HepG2 (cell line): ENCODE results near the gene RRAS. TPM values are rescaled to one million over a fixed set of nuclear protein-coding genes. Genes with fewer than 3 reads are reported as not detected.

Source experiments
- CREM ChIP-seq, 2 experiments: sonication (generic) in 1 of 2; formaldehyde crosslinking in 1 of 2; IDR thresholded peaks; 2 replicates each; pipeline versions ENCODE4 v1.4.0 to v1.6.1; 2016 to 2020; ENCODE audit warnings: antibody characterized with exemption in 1 of 2, mild to moderate bottlenecking in 1 of 2, missing genetic modification reagents in 1 of 2
- FOXK1 ChIP-seq: sonication (generic); formaldehyde crosslinking; IDR thresholded peaks from 2 replicates; pipeline ENCODE4 v1.4.0; 2020; ENCODE audit warnings: low read depth, missing genetic modification reagents, borderline replicate concordance
- MEF2D ChIP-seq: sonication (generic); formaldehyde crosslinking; IDR thresholded peaks from 2 replicates; pipeline ENCODE4 v1.5.1; 2020; ENCODE audit warnings: mild to moderate bottlenecking, missing genetic modification reagents
- MIXL1 ChIP-seq: IDR thresholded peaks from 2 replicates; pipeline ENCODE4 v1.6.1; 2016
- MYC ChIP-seq: sonication (generic); formaldehyde crosslinking; IDR thresholded peaks from 2 replicates; pipeline ENCODE4 v1.9.0; 2021; ENCODE audit warnings: missing genetic modification reagents, borderline replicate concordance
- NBN ChIP-seq: fragments of 450-650 bp; conservative IDR thresholded peaks from 2 replicates; pipeline ENCODE4 v1.6.1; 2017
- RAD51 ChIP-seq: fragments of 450-650 bp; IDR thresholded peaks from 2 replicates; pipeline ENCODE4 v1.6.1; 2016; ENCODE audit warnings: borderline replicate concordance
- RARA ChIP-seq: IDR thresholded peaks from 2 replicates; pipeline ENCODE4 v1.6.1; 2016; ENCODE audit warnings: missing genetic modification reagents, missing compliant biosample characterization
- TAF1 ChIP-seq: sonication (generic); formaldehyde crosslinking; IDR thresholded peaks from 2 replicates; pipeline ENCODE4 v1.4.0; 2020; ENCODE audit warnings: missing genetic modification reagents
- XRCC5 ChIP-seq: fragments of 200-400 bp; formaldehyde crosslinking; optimal IDR thresholded peaks from 2 replicates; pipeline ENCODE3; 2017; ENCODE audit warnings: mild to moderate bottlenecking, low read length
- ZNF496 ChIP-seq: sonication (generic); formaldehyde crosslinking; IDR thresholded peaks from 2 replicates; pipeline ENCODE4 v1.8.1; 2023; ENCODE audit warnings: mild to moderate bottlenecking, moderate library complexity, missing genetic modification reagents; ENCODE audit not compliant: insufficient replicate concordance
- ZNF598 ChIP-seq: sonication (generic); formaldehyde crosslinking; IDR thresholded peaks from 2 replicates; pipeline ENCODE4 v1.5.1; 2020; ENCODE audit warnings: mild to moderate bottlenecking, missing genetic modification reagents, borderline replicate concordance
- polyA plus RNA-seq, 8 experiments: library from polyadenylated mRNA; depleted of rRNA in 3 of 8; stranded (reverse) in 7 of 8; unstranded in 1 of 8; fragments of >200 nt; fragmentation: Illumina TruSeq in 4 of 8; extraction: Trizol in 4 of 8; gene quantifications; 2 replicates each; pipeline versions ENCODE4 v1.2.1 to v1.2.3, GENCODE V29; 2011 to 2016; ENCODE audit warnings: low read depth in 4 of 8, missing spikeins in 1 of 8, mixed read lengths in 1 of 8; ENCODE audit not compliant: insufficient read depth in 1 of 8
- total RNA-seq, 5 experiments: library from RNA; depleted of rRNA; stranded (reverse); fragments of >200 nt; fragmentation: Illumina TruSeq; extraction: Trizol; gene quantifications; 2 replicates each; pipeline ENCODE4 v1.2.3, GENCODE V29; 2016; ENCODE audit warnings: low read depth in 1 of 5
- TF ChIP-seq, protein P1 (sequence below): sonication (generic); formaldehyde crosslinking; IDR thresholded peaks from 2 replicates; pipeline ENCODE4 v1.8.0; 2022; ENCODE audit warnings: mild to moderate bottlenecking, missing genetic modification reagents, borderline replicate concordance
- TF ChIP-seq, protein P2 (sequence below): sonication (generic); formaldehyde crosslinking; IDR thresholded peaks from 2 replicates; pipeline ENCODE4 v1.4.0; 2020; ENCODE audit warnings: missing genetic modification reagents, borderline replicate concordance
- TF ChIP-seq, protein P3 (sequence below): sonication (generic); formaldehyde crosslinking; IDR thresholded peaks from 2 replicates; pipeline ENCODE4 v1.4.0; 2020; ENCODE audit warnings: missing genetic modification reagents

RRAS gene
- total and polyA plus RNA-seq, 2 of the 13 experiments (the other 11 are each of a cell fraction or from before 2014, with no cell fraction given) = 1.5 to 12.0 TPM

DNA sequence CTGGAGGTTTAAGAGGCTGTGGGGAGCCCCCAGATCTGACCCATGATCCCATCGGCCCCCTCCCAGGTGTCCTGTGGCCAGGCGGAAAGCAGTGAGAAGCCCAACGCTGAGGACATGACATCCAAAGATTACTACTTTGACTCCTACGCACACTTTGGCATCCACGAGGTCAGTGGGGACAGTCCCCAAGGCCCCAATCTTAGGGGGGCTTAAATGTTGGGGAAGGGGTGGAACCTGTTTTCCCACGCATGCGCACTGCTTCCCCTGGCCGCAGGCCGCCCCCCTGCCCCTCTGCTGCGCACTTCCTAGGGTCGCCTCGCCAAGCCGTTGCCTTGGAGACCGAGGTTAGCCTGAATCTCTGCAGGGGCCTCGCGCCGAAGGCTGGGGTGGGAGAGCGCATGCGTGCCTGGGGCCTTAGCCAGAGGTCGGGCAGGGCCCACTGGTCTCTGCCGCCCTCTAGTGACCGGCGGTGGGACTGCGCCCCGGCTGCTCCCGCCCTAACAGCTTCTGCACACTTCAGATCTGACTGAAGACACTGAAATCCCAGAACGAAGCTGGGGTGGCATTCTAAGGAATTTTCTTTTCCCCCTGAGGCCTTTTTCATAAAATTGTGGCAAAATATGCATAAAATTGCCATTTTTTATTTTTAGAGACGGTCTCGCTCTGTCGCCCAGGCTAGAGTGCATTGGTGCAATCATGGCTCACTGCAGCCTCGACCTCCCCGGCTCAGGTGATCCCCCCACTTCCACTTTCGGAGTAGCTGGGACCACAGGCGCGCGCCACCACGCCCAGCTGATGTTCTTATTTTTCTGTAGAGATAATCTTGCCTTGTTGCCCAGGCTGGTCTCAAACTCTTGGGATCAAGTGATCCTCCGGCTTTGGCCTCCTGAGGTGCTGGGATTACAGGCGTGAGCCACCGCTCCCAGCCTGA lies 40.7 kb upstream of the RRAS start (continued):
- TF ChIP-seq, protein P1, sequence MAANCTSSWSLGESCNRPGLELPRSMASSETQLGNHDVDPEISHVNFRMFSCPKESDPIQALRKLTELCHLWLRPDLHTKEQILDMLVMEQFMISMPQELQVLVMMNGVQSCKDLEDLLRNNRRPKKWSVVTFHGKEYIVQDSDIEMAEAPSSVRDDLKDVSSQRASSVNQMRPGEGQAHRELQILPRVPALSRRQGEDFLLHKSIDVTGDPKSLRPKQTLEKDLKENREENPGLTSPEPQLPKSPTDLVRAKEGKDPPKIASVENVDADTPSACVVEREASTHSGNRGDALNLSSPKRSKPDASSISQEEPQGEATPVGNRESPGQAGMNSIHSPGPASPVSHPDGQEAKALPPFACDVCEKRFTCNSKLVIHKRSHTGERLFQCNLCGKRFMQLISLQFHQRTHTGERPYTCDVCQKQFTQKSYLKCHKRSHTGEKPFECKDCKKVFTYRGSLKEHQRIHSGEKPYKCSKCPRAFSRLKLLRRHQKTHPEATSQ = no peak
- TF ChIP-seq, protein P2, sequence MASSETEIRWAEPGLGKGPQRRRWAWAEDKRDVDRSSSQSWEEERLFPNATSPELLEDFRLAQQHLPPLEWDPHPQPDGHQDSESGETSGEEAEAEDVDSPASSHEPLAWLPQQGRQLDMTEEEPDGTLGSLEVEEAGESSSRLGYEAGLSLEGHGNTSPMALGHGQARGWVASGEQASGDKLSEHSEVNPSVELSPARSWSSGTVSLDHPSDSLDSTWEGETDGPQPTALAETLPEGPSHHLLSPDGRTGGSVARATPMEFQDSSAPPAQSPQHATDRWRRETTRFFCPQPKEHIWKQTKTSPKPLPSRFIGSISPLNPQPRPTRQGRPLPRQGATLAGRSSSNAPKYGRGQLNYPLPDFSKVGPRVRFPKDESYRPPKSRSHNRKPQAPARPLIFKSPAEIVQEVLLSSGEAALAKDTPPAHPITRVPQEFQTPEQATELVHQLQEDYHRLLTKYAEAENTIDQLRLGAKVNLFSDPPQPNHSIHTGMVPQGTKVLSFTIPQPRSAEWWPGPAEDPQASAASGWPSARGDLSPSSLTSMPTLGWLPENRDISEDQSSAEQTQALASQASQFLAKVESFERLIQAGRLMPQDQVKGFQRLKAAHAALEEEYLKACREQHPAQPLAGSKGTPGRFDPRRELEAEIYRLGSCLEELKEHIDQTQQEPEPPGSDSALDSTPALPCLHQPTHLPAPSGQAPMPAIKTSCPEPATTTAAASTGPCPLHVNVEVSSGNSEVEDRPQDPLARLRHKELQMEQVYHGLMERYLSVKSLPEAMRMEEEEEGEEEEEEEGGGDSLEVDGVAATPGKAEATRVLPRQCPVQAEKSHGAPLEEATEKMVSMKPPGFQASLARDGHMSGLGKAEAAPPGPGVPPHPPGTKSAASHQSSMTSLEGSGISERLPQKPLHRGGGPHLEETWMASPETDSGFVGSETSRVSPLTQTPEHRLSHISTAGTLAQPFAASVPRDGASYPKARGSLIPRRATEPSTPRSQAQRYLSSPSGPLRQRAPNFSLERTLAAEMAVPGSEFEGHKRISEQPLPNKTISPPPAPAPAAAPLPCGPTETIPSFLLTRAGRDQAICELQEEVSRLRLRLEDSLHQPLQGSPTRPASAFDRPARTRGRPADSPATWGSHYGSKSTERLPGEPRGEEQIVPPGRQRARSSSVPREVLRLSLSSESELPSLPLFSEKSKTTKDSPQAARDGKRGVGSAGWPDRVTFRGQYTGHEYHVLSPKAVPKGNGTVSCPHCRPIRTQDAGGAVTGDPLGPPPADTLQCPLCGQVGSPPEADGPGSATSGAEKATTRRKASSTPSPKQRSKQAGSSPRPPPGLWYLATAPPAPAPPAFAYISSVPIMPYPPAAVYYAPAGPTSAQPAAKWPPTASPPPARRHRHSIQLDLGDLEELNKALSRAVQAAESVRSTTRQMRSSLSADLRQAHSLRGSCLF (CRISPR knock-in tag) = no peak
- TF ChIP-seq MIXL1 (CRISPR knock-in tag) = no peak
- TF ChIP-seq ZNF496 (CRISPR knock-in tag) = no peak
- TF ChIP-seq RARA = no peak
- TF ChIP-seq NBN = no peak
- TF ChIP-seq TAF1 (CRISPR knock-in tag) = no peak
- no peak for TF ChIP-seq CREM (IDR thresholded peaks at IDR 0.05)
- TF ChIP-seq CREM (CRISPR knock-in tag; IDR thresholded peaks at IDR 0.05) = no peak
- peak; percentile 93 for TF ChIP-seq XRCC5
- TF ChIP-seq MYC = no peak
- TF ChIP-seq, protein P3, sequence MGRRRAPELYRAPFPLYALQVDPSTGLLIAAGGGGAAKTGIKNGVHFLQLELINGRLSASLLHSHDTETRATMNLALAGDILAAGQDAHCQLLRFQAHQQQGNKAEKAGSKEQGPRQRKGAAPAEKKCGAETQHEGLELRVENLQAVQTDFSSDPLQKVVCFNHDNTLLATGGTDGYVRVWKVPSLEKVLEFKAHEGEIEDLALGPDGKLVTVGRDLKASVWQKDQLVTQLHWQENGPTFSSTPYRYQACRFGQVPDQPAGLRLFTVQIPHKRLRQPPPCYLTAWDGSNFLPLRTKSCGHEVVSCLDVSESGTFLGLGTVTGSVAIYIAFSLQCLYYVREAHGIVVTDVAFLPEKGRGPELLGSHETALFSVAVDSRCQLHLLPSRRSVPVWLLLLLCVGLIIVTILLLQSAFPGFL (CRISPR knock-in tag) = no peak
- TF ChIP-seq ZNF598 (CRISPR knock-in tag) = peak; percentile 28; the same call in 1 of the 2 replicates
- TF ChIP-seq MEF2D = no peak
- TF ChIP-seq RAD51 = no peak
- no peak for TF ChIP-seq FOXK1 (CRISPR knock-in tag)
